Measurements from ENCODE around the gene NSRP1.

DNA sequence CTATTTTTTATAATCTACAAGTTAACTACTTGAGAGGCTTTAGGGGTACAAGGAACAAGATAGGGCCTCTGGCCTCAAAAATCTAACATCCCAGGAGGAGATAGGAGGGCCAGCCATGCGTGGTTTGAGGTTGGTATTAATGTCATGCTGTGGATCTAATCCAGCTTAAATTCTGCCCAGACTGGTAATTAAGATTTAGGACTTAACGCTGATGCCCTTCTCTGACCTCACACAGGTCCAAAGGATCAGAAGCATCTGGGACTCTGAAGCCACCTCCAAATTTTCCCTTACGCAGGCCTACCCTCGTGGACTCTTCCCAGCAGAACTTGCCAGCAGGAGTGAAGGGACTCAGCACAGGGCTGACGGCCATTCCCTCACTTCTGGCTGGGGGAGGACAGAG lies 103.8 kb downstream of the NSRP1 start:
- TF ChIP-seq, protein P1, sequence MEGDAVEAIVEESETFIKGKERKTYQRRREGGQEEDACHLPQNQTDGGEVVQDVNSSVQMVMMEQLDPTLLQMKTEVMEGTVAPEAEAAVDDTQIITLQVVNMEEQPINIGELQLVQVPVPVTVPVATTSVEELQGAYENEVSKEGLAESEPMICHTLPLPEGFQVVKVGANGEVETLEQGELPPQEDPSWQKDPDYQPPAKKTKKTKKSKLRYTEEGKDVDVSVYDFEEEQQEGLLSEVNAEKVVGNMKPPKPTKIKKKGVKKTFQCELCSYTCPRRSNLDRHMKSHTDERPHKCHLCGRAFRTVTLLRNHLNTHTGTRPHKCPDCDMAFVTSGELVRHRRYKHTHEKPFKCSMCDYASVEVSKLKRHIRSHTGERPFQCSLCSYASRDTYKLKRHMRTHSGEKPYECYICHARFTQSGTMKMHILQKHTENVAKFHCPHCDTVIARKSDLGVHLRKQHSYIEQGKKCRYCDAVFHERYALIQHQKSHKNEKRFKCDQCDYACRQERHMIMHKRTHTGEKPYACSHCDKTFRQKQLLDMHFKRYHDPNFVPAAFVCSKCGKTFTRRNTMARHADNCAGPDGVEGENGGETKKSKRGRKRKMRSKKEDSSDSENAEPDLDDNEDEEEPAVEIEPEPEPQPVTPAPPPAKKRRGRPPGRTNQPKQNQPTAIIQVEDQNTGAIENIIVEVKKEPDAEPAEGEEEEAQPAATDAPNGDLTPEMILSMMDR (IDR thresholded peaks at IDR 0.05) = no peak
- no peak for TF ChIP-seq POLR2A (IDR thresholded peaks at IDR 0.05)
